Sigmoid colon (tissue), 7 donors: ENCODE measurements around the gene MUC22. TPM values are rescaled to one million over a fixed set of nuclear protein-coding genes. Genes with fewer than 3 reads are reported as not detected.
"Not testable (repeated sequence)": the region's sequence is repeated elsewhere in the genome, so short reads cannot be mapped to it uniquely, and the experiment has no call there.

Source experiments
- DNase-seq: peaks from one replicate; pipeline ENCODE4 v3.0.0-alpha.2; 2019
- H3K27ac ChIP-seq, 4 donors: fragments of 200-600 bp; sonication (generic); one replicate each; pipeline ENCODE4 v1.5.1; 2016 to 2019; ENCODE audit warnings: mild to moderate bottlenecking in 1 of 4
- H3K27me3 ChIP-seq, 3 donors: fragments of 200-600 bp; sonication (generic); one replicate each; pipeline ENCODE4 v1.5.1; 2019; ENCODE audit warnings: mild to moderate bottlenecking in 1 of 3
- H3K36me3 ChIP-seq, 4 donors: fragments of 200-600 bp; sonication (generic); one replicate each; pipeline ENCODE4 v1.5.1; 2016 to 2019
- H3K4me1 ChIP-seq, 4 donors: fragments of 200-600 bp; sonication (generic); one replicate each; pipeline ENCODE4 v1.5.1; 2017 to 2019
- H3K4me3 ChIP-seq, 4 donors: fragments of 200-600 bp; sonication (generic); one replicate each; pipeline ENCODE4 v1.5.1; 2017 to 2019; ENCODE audit warnings: mild to moderate bottlenecking in 2 of 4, moderate library complexity in 1 of 4
- H3K9me3 ChIP-seq, 4 donors: fragments of 200-600 bp in 3 of 4; sonication (generic) in 3 of 4; one replicate each; pipeline versions ENCODE4 v1.5.1 to v1.6.1; 2013 to 2019
- CTCF ChIP-seq, 4 experiments: fragments of 450-650 bp in 3 of 4; fragments of 200-600 bp in 1 of 4; IDR thresholded peaks; one replicate each; pipeline ENCODE4 v1.5.1; 2016 to 2019; ENCODE audit warnings: antibody characterized with exemption in 4 of 4, mild to moderate bottlenecking in 3 of 4, moderate library complexity in 2 of 4
- EP300 ChIP-seq, 4 donors: sonication (generic); formaldehyde crosslinking; IDR thresholded peaks; one replicate each; pipeline ENCODE4 v1.6.1; 2017; ENCODE audit warnings: antibody characterized with exemption in 4 of 4
- POLR2A ChIP-seq, 2 donors: fragments of 450-650 bp; IDR thresholded peaks; one replicate each; pipeline ENCODE4 v1.6.1; 2016; ENCODE audit warnings: antibody characterized with exemption in 2 of 2, mild to moderate bottlenecking in 2 of 2, moderate library complexity in 2 of 2
- POLR2AphosphoS5 ChIP-seq, 4 donors: sonication (generic); formaldehyde crosslinking; IDR thresholded peaks; one replicate each; pipeline ENCODE4 v1.6.1; 2017; ENCODE audit warnings: antibody characterized with exemption in 4 of 4
- WGBS, 2 donors: extraction: QIAGEN DNeasy Blood & Tissue Kit; methylation state at CpG; one replicate each; pipeline ENCODE4 v1.1.7; 2013; 5-methylcytosine and 5-hydroxymethylcytosine counted together
- intact Hi-C: fragments of 100-400 bp; cut with DNase I; formaldehyde crosslinking; loops from one replicate; pipeline ENCODE4 v1.15.1; 2023
- polyA plus RNA-seq, 3 donors: library from polyadenylated mRNA; stranded (reverse); fragments of 200-250 nt; gene quantifications; one replicate each; pipeline ENCODE4 v1.2.3, GENCODE V29; 2013
- total RNA-seq, 4 donors: library from RNA; depleted of rRNA; stranded (reverse); fragments of >200 nt; gene quantifications; one replicate each; pipeline ENCODE4 v1.1.0, GENCODE V29; 2016
- donor health status: healthy with polysubstance abuse.
- donor health status: Bipolar disorder and iron deficiency.
- donor health status: healthy.

Gene MUC22
- total and polyA plus RNA-seq, 7 donors: not detected

DNA sequence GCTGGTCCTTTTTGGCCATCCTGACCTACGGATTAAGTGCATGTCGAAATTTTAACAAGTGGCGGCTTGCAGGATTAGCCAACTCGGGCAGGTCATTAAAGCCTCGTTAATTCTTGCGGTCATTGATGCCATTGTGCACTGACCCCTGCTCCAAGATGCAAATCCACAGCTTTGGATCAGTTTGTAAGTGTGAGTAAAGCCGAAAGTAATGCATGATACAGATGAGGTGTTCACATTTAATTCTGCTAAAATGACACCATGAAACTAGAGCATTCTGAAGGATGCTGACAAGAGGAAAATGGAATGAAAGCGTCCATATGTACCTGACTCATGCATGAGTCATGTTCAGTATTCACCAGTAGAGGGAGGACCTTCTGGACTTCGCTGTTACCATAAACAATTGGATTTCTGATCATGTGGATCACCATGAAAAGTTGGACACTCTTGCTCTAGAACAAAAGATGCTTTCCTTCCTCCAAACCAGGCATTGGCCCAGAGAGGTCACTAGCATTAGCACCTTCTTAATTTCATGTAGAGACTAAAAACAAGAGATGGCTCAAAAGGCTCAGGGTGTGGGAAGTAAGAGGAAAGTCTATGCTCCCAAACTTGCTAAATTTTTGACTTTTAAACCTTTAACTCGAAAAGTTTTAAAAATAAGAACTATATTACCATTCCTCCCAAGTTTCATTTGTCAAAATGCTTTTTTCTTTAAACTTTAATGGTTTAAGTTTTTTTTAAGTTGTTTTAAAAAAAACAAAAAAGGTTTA lies 48.0 kb downstream of the MUC22 start:
- intact Hi-C loops: no loop called here
- Histone ChIP-seq H3K36me3 (no peaks in the 10 kb centered on the region), H3K4me1 (peaks cover 0 to 8% (median 0%) of the 10 kb centered on the region in 4 donors), H3K27me3 (peaks cover 0 to 15% (median 7%) of the 10 kb centered on the region in 3 donors), H3K4me3 (no peak overlapping the region), H3K9me3 (no peaks in the 10 kb centered on the region), H3K27ac (no peak overlapping the region)
- WGBS, 2 donors: 50 to 69% methylated on average over 10 of the region's 10 CpGs
- TF ChIP-seq EP300 (IDR thresholded peaks at IDR 0.05) (no peak), POLR2A (IDR thresholded peaks at IDR 0.05) (no peak), CTCF (IDR thresholded peaks at IDR 0.05) (peak in 3 of 4 experiments; percentile 37 to 42 (median 37))
- DNase-seq: no peak

- no peaks in the 10 kb centered on the region for H3K9me3 ChIP-seq
- no peak overlapping the region for H3K27ac ChIP-seq
- WGBS, 2 donors: 86 to 94% methylated on average over 8 of the region's 8 CpGs
- H3K4me1 ChIP-seq: peaks cover 0 to 8% (median 0%) of the 10 kb centered on the region in 4 donors
- TF ChIP-seq CTCF (IDR thresholded peaks at IDR 0.05): no peak
- TF ChIP-seq POLR2AphosphoS5 (IDR thresholded peaks at IDR 0.05): no peak
- no peak for TF ChIP-seq POLR2A (IDR thresholded peaks at IDR 0.05)
- TF ChIP-seq EP300 (IDR thresholded peaks at IDR 0.05): no peak
- no peak overlapping the region for H3K4me3 ChIP-seq
- DNase-seq: no peak
- peaks cover 0 to 22% (median 0%) of the 10 kb centered on the region in 3 donors for H3K27me3 ChIP-seq
- no peaks in the 10 kb centered on the region for H3K36me3 ChIP-seq
- intact Hi-C loops: no loop called here
Observed at GRCh38 chr6:31060145-31060544, 49.9 kb downstream of the MUC22 start.

DNA sequence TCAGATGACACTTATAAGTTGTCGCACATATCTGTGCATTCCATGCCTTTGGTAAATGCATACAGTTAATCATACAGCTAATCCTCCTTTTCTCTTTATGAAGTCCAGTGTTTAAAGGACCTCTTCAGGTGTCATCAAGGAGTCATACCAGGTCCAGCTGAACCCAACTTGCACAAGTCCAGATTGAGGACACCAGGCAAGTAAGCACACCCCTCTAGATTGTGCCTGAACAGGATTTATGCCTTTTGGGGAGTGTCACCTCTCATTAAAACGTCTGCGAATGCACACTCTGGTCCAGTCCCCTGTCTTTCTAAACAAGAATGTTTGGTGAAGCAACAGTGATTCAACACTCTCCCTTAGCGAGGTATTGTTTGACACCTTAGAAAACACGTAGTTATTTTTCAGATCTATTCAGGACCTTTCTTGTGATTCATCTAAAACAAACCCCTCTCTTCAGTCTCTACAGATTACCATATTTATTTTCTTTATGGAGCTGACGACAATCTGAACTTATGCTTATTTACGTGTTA lies 53.7 kb downstream of the MUC22 start:
- intact Hi-C loops: no loop called here

GRCh38 chr6:31065556-31065955 lies 55.3 kb downstream of the MUC22 start:
- intact Hi-C loops: no loop called here
- WGBS, 2 donors: 14 to 61% methylated on average over 2 of the region's 2 CpGs
- Histone ChIP-seq H3K4me1 (no peaks in the 10 kb centered on the region), H3K27me3 (peaks cover 0 to 31% (median 4%) of the 10 kb centered on the region in 3 donors), H3K4me3 (no peak overlapping the region), H3K36me3 (no peaks in the 10 kb centered on the region), H3K9me3 (no peaks in the 10 kb centered on the region), H3K27ac (no peak overlapping the region)
- DNase-seq: no peak
- TF ChIP-seq POLR2A (IDR thresholded peaks at IDR 0.05) (no peak), CTCF (IDR thresholded peaks at IDR 0.05) (no peak), EP300 (IDR thresholded peaks at IDR 0.05) (no peak), POLR2AphosphoS5 (IDR thresholded peaks at IDR 0.05) (no peak)

More for the DNA sequence above, 53.7 kb downstream of the MUC22 start:
- H3K36me3 ChIP-seq: no peaks in the 10 kb centered on the region
- peaks cover 0 to 31% (median 4%) of the 10 kb centered on the region in 3 donors for H3K27me3 ChIP-seq
- TF ChIP-seq POLR2AphosphoS5 (IDR thresholded peaks at IDR 0.05): no peak
- TF ChIP-seq POLR2A (IDR thresholded peaks at IDR 0.05): no peak
- no peak for TF ChIP-seq EP300 (IDR thresholded peaks at IDR 0.05)
- no peak for TF ChIP-seq CTCF (IDR thresholded peaks at IDR 0.05)
- no peaks in the 10 kb centered on the region for H3K4me1 ChIP-seq
- WGBS, 2 donors: 74 to 80% methylated on average over 7 of the region's 7 CpGs
- H3K4me3 ChIP-seq: no peak overlapping the region
- no peaks in the 10 kb centered on the region for H3K9me3 ChIP-seq
- H3K27ac ChIP-seq: no peak overlapping the region
- no peak for DNase-seq

DNA sequence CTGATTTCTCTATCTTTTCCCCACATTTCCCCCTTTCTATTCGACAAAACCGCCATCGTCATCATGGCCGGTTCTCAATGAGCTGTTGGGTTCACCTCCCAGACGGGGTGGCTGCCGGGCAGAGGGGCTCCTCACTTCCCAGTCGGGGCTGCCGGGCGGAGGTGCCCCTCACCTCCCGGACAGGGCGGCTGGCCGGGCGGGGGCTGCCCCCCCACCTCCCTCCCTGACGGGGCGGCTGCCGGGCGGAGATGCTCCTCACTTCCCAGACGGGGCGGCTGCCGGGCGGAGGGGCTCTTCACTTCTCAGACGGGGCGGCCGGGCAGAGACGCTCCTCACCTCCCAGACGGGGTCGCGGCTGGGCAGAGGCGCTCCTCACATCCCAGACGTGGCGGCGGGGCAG lies 56.8 kb downstream of the MUC22 start:
- intact Hi-C loops, H3K4me3 ChIP-seq, DNase-seq, H3K36me3 ChIP-seq, H3K27ac ChIP-seq, H3K9me3 ChIP-seq, H3K4me1 ChIP-seq: not testable (repeated sequence)
- 81 to 92% methylated on average over 25 to 29 of the region's 32 CpGs for WGBS, 2 donors
- H3K27me3 ChIP-seq: peaks cover 0 to 23% (median 4%) of the 10 kb centered on the region in 3 donors

- Histone ChIP-seq H3K4me1 (peaks cover 0 to 11% (median 10%) of the 10 kb centered on the region in 4 donors), H3K27me3 (peaks cover 0 to 16% (median 4%) of the 10 kb centered on the region in 3 donors)
- H3K4me3 ChIP-seq, intact Hi-C loops, DNase-seq, H3K27ac ChIP-seq, H3K9me3 ChIP-seq, H3K36me3 ChIP-seq: not testable (repeated sequence)
- WGBS, 2 donors: 89 to 91% methylated on average over 7 to 8 of the region's 11 CpGs
Observed at GRCh38 chr6:31067891-31068668, 57.8 kb downstream of the MUC22 start.
